Ishikawa (cell line): ENCODE measurements around the gene MGMT.

Experiments
- CEBPB ChIP-seq: IDR thresholded peaks from 2 replicates; pipeline ENCODE4 v1.6.1; 2012
- CREB1 ChIP-seq: IDR thresholded peaks from 2 replicates; pipeline ENCODE4 v1.6.1; 2012; ENCODE audit warnings: low read depth
- EGR1 ChIP-seq: IDR thresholded peaks from 2 replicates; pipeline ENCODE4 v1.6.1; 2012
- EP300 ChIP-seq: IDR thresholded peaks from 2 replicates; pipeline ENCODE4 v1.6.1; 2012; ENCODE audit warnings: borderline replicate concordance
- FOXM1 ChIP-seq: IDR thresholded peaks from 2 replicates; pipeline ENCODE4 v1.6.1; 2012; ENCODE audit warnings: low read depth, borderline replicate concordance
- NFIC ChIP-seq: IDR thresholded peaks from 2 replicates; pipeline ENCODE4 v1.6.1; 2012
- RAD21 ChIP-seq: IDR thresholded peaks from 2 replicates; pipeline ENCODE4 v1.6.1; 2012; ENCODE audit warnings: low read depth
- TAF1 ChIP-seq: IDR thresholded peaks from 2 replicates; pipeline ENCODE4 v1.6.1; 2012; ENCODE audit warnings: low read depth, mild to moderate bottlenecking
- TCF12 ChIP-seq: IDR thresholded peaks from 2 replicates; pipeline ENCODE4 v1.6.1; 2012; ENCODE audit warnings: low read depth
- TEAD4 ChIP-seq: IDR thresholded peaks from 2 replicates; pipeline ENCODE4 v1.6.1; 2012
- YY1 ChIP-seq: IDR thresholded peaks from 2 replicates; pipeline ENCODE4 v1.6.1; 2012; ENCODE audit warnings: low read depth
- ZBTB7A ChIP-seq: IDR thresholded peaks from 2 replicates; pipeline ENCODE4 v1.6.1; 2012; ENCODE audit warnings: low read depth
- TF ChIP-seq, protein P1 (sequence below): IDR thresholded peaks from 2 replicates; pipeline ENCODE4 v1.6.1; 2012; ENCODE audit warnings: low read depth, mild to moderate bottlenecking
- TF ChIP-seq, protein P2 (sequence below): IDR thresholded peaks from 2 replicates; pipeline ENCODE4 v1.6.1; 2012
- TF ChIP-seq, protein P3 (sequence below): IDR thresholded peaks from 2 replicates; pipeline ENCODE4 v1.6.1; 2012

The MGMT gene

DNA sequence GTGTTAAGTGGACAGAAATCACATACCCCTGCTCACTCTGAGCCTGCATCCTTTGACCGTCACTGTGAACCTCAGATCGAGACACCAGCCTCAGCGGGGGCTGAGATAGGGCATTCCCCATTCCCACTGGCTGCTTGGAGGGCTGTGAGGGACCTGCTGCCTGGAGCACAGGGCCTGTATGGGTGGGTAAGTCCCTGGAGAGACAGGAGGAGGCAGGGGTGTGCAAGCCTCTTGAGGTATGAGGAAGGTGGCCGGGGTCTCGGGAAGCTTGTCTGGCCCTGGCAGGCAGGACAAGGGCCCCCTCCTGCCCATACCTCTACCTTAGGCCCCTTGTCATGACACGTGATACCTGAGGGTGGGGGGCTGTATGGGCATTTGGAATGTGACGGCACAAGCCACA, 187.4 kb downstream of the MGMT start:
- TF ChIP-seq EGR1 (no peak), TAF1 (no peak), EP300 (no peak), ZBTB7A (no peak), YY1 (no peak), CEBPB (no peak), NFIC (no peak)
- TF ChIP-seq, protein P1, sequence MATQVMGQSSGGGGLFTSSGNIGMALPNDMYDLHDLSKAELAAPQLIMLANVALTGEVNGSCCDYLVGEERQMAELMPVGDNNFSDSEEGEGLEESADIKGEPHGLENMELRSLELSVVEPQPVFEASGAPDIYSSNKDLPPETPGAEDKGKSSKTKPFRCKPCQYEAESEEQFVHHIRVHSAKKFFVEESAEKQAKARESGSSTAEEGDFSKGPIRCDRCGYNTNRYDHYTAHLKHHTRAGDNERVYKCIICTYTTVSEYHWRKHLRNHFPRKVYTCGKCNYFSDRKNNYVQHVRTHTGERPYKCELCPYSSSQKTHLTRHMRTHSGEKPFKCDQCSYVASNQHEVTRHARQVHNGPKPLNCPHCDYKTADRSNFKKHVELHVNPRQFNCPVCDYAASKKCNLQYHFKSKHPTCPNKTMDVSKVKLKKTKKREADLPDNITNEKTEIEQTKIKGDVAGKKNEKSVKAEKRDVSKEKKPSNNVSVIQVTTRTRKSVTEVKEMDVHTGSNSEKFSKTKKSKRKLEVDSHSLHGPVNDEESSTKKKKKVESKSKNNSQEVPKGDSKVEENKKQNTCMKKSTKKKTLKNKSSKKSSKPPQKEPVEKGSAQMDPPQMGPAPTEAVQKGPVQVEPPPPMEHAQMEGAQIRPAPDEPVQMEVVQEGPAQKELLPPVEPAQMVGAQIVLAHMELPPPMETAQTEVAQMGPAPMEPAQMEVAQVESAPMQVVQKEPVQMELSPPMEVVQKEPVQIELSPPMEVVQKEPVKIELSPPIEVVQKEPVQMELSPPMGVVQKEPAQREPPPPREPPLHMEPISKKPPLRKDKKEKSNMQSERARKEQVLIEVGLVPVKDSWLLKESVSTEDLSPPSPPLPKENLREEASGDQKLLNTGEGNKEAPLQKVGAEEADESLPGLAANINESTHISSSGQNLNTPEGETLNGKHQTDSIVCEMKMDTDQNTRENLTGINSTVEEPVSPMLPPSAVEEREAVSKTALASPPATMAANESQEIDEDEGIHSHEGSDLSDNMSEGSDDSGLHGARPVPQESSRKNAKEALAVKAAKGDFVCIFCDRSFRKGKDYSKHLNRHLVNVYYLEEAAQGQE, result no peak
- TF ChIP-seq, protein P2, sequence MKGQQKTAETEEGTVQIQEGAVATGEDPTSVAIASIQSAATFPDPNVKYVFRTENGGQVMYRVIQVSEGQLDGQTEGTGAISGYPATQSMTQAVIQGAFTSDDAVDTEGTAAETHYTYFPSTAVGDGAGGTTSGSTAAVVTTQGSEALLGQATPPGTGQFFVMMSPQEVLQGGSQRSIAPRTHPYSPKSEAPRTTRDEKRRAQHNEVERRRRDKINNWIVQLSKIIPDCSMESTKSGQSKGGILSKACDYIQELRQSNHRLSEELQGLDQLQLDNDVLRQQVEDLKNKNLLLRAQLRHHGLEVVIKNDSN, result no peak
- TF ChIP-seq, protein P3, sequence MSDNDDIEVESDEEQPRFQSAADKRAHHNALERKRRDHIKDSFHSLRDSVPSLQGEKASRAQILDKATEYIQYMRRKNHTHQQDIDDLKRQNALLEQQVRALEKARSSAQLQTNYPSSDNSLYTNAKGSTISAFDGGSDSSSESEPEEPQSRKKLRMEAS, result no peak

DNA sequence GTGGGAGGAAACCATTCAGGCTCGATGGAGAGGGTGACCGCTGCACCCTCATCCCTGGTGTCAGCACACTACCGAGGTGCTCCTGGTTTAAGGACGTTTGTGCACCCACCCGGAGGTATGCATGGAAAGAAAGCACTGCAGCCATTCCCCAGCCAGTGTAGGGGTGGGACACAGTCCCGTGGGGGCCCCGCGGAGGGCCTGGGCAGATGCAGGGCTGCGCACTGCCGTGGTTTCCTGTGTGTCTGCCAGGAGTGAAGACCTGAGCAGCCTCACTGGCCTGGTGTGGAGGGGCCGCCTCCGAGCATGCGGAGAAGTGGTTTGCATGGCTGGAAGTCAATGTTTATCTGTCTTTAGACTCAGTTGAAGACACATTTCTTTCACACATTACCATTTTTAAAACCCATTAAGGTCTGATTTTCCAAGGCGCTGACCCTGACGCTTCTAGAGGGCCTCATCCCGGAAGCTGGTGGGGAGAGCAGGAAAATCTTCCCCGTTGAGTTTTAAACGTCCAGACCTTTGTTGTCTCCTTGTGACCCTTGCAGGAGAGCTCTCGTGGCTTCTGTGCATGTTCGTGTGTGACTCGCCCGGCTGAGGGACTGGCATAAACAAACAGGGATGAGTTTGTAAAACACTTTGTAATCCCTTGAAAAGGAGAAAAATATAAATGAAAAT, 188.1 kb downstream of the MGMT start:
- TF ChIP-seq TEAD4 (no peak), ZBTB7A (no peak), YY1 (no peak), TCF12 (no peak), CREB1 (no peak), EP300 (no peak), TAF1 (no peak), RAD21 (no peak), FOXM1 (no peak), CEBPB (no peak)
- TF ChIP-seq, protein P3, result no peak
- TF ChIP-seq, protein P2, result no peak

DNA sequence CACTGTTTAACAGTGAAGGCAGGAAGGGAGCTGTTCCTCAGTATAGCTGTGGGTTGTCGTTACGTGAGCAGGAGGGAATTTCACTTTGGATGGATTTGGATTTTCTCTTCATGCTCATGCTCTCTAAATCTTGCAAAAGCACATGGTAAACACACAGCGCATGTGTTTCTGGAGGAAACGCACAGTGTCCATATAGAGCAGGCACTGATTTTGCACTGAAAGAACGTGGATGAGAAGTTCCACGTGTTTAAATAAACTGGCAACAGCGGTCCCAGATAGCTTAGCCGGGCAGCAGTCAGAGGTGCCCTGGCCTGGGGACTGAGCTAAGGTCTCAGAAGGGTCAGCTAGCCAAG, 188.6 kb downstream of the MGMT start:
- no peak for TF ChIP-seq CREB1
- no peak for TF ChIP-seq EP300
- TF ChIP-seq, protein P3, result no peak
- TF ChIP-seq TEAD4, result no peak
- no peak for TF ChIP-seq TCF12
- no peak for TF ChIP-seq RAD21
- TF ChIP-seq CEBPB, result no peak
- TF ChIP-seq TAF1, result no peak
- TF ChIP-seq, protein P2, result no peak
- no peak for TF ChIP-seq NFIC
- TF ChIP-seq, protein P1, result no peak
- no peak for TF ChIP-seq FOXM1
- no peak for TF ChIP-seq ZBTB7A
- no peak for TF ChIP-seq YY1
- TF ChIP-seq EGR1, result no peak

DNA sequence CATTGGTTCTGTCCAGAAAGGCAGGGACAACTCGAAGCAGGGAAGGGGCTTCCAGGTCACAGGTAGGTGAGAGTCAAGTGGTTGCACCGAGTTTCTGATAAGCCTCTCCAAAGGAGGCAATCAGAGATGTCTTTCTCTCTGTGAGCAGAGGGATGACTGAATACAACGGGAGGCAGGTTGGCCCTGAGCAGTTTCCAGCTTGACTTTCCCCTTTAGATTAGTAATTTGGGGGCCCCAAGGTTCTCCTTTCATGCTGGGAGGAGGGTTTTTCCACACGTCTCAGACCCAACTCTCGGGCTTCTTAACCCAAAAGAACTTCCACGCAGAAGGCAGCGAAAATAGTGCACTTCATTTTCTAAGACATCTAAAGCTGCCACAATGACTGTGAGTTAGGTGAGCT, 189.6 kb downstream of the MGMT start:
- TF ChIP-seq YY1 (no peak), CEBPB (no peak), EGR1 (no peak), TAF1 (no peak)
- TF ChIP-seq, protein P3, result no peak

DNA sequence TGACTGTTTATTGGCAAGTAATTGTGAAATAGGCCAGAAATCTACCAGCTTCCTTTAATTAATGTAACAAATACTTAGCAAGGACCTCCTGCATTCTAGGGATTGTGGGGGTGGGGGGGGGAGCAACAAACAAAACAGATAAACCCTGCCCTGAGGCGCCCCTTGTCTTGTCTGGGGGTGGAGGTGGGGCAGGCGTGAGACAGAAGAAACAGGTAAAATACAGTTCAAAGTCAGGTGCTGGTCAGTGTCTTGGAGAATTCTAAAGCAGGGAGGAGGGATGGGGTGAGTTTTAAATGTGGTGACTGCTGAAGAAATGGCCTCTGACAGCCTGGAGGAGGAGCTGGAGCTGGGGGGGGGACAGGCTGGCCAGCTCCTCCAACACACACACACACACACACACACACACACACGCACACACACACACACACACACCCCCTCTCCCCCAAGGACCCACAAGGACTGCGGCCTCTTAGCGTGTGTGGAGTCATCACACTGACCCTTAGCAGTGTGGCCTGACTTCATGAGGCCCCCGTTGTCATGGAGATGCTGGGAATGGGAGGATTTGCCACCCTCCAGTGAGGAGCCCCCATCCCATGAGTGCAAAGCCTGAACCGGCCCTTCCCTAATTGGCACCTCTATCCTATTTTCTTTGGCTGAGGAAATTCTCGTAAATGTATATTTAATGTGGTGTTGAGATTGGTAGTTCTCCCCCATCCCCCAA, 190.4 kb downstream of the MGMT start:
- TF ChIP-seq, protein P1, result no peak
- TF ChIP-seq TCF12 (no peak), CEBPB (no peak), TEAD4 (no peak)
